SU-DHL-6 (cell line): ENCODE measurements around the gene ARHGEF39.

ENCODE experiments used
- H2AFZ ChIP-seq: fragments of 200-600 bp; sonication (generic); 2 replicates; pipeline ENCODE4 v1.6.1; 2014; ENCODE audit warnings: low read depth, mild to moderate bottlenecking, moderate library complexity, mixed read lengths, antibody characterized with exemption, low read length; ENCODE audit not compliant: severe bottlenecking
- H3F3A ChIP-seq: fragments of 200-600 bp; shearing (Covaris generic); 2 replicates; pipeline ENCODE4 v1.6.0; 2016; ENCODE audit warnings: antibody characterized with exemption, mild to moderate bottlenecking; ENCODE audit not compliant: insufficient read depth
- H3K27ac ChIP-seq: fragments of 200-600 bp; sonication (generic); 2 replicates; pipeline ENCODE4 v1.5.1; 2016; ENCODE audit warnings: low read depth, mild to moderate bottlenecking, low read length, moderate library complexity, mixed read lengths
- H3K27me3 ChIP-seq: fragments of 200-600 bp; sonication (generic), shearing (Covaris generic); 2 replicates; pipeline ENCODE4 v1.6.0; 2014; ENCODE audit warnings: mild to moderate bottlenecking, low read length
- H3K36me3 ChIP-seq: fragments of 200-600 bp; sonication (generic); 2 replicates; pipeline ENCODE4 v1.6.1; 2014; ENCODE audit warnings: mild to moderate bottlenecking, low read length, mixed read lengths
- H3K4me2 ChIP-seq: fragments of 300-600, 200-600 bp; shearing (Covaris generic), sonication (generic); 2 replicates; pipeline ENCODE4 v1.6.0; 2014; ENCODE audit warnings: low read length, low read depth, mild to moderate bottlenecking; ENCODE audit not compliant: poor library complexity, severe bottlenecking
- H3K4me3 ChIP-seq: fragments of 200-600 bp; sonication (generic); 2 replicates; pipeline ENCODE4 v1.5.1; 2014; ENCODE audit warnings: antibody characterized with exemption, low read length, mild to moderate bottlenecking, mixed read lengths; ENCODE audit not compliant: insufficient read depth, poor library complexity, severe bottlenecking
- H3K79me2 ChIP-seq: fragments of 200-600 bp; sonication (generic); 2 replicates; pipeline ENCODE4 v1.6.1; 2014; ENCODE audit warnings: mild to moderate bottlenecking, low read length, moderate library complexity; ENCODE audit not compliant: insufficient read depth
- H3K9ac ChIP-seq: fragments of 200-600 bp; sonication (generic); 2 replicates; pipeline ENCODE4 v1.7.0; 2014; ENCODE audit warnings: mild to moderate bottlenecking, low read length
- H3K9me2 ChIP-seq: fragments of 200-600 bp; sonication (generic); replicated peaks from 2 replicates; pipeline ENCODE4 v1.6.1; 2014; ENCODE audit warnings: low read length; ENCODE audit not compliant: insufficient read depth
- H3K9me3 ChIP-seq: fragments of 200-600 bp; sonication (generic); 2 replicates; pipeline ENCODE4 v1.6.1; 2014; ENCODE audit warnings: low read length, mixed read lengths; ENCODE audit not compliant: insufficient read depth
- H4K20me1 ChIP-seq: fragments of 200-600 bp; sonication (generic); 2 replicates; pipeline ENCODE4 v1.6.1; 2014; ENCODE audit warnings: low read depth, mild to moderate bottlenecking, antibody characterized with exemption, low read length, moderate library complexity, mixed read lengths
- EZH2phosphoT487 ChIP-seq: fragments of 200-600 bp; sonication (generic), shearing (Covaris generic); conservative IDR thresholded peaks from 2 replicates; pipeline ENCODE4 v1.6.1; 2018; ENCODE audit warnings: mild to moderate bottlenecking, antibody characterized with exemption, low read length, moderate library complexity, mixed read lengths
- TF ChIP-seq, protein P1 (sequence below): fragments of 200-600 bp; sonication (generic); IDR thresholded peaks from one replicate; pipeline ENCODE4 v1.5.1; 2017; ENCODE audit warnings: antibody characterized with exemption, mild to moderate bottlenecking, low read length, moderate library complexity; ENCODE audit not compliant: insufficient read depth, poor library complexity, severe bottlenecking

Gene ARHGEF39

DNA sequence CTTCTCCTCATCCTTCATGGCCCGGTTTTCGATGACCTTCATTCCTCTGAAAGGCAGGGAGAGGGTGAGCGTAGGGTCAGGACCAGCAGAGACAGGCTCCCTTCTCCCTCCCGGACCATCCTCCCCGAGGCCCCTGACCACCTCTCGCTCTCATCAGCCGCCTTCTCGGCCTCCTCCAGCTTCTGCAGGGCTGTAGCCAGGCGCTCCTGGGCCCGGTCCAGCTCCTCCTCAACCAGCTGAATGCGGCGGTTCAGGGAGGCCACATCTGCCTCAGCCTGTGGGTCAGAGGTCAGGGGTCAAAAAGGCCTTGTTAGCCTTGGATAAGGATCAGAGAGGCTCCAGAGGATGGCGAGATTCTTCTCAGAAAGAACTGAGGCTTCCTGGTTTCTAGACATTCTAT, 20.5 kb upstream of the ARHGEF39 start:
- Histone ChIP-seq H3K4me3 (no peak overlapping the region), H3K79me2 (no peaks in the 10 kb centered on the region), H2AFZ (no peak overlapping the region), H3K4me2 (no peak overlapping the region), H3K27me3 (no peaks in the 10 kb centered on the region), H3K9me3 (no peaks in the 10 kb centered on the region), H3K27ac (no peak overlapping the region), H4K20me1 (no peaks in the 10 kb centered on the region), H3K36me3 (no peaks in the 10 kb centered on the region), H3K9ac (no peak overlapping the region), H3K9me2 (no peaks in the 10 kb centered on the region), H3F3A (no peaks in the 10 kb centered on the region)
- no peak for TF ChIP-seq EZH2phosphoT487
- TF ChIP-seq, protein P1, sequence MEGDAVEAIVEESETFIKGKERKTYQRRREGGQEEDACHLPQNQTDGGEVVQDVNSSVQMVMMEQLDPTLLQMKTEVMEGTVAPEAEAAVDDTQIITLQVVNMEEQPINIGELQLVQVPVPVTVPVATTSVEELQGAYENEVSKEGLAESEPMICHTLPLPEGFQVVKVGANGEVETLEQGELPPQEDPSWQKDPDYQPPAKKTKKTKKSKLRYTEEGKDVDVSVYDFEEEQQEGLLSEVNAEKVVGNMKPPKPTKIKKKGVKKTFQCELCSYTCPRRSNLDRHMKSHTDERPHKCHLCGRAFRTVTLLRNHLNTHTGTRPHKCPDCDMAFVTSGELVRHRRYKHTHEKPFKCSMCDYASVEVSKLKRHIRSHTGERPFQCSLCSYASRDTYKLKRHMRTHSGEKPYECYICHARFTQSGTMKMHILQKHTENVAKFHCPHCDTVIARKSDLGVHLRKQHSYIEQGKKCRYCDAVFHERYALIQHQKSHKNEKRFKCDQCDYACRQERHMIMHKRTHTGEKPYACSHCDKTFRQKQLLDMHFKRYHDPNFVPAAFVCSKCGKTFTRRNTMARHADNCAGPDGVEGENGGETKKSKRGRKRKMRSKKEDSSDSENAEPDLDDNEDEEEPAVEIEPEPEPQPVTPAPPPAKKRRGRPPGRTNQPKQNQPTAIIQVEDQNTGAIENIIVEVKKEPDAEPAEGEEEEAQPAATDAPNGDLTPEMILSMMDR, result no peak

DNA sequence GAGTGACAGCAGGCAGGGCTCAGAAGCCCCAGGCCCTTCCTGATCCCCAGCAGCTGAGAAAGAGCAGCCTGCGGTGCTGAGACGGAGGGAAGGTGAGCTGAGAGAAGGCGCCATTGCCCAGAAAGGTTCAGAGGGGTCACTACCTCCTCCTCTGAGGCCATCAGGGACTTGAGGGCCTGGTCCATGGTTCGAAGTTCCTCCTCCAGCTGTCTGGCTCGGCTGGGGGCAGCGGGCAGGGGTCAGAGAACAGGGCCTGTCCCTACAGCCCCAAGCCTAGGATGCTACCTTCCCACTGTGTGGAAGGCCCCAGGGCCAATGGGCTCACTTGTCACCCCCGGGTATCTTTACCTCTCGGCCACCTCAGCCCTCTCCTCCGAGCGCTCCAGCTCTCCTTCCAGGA, 19.9 kb upstream of the ARHGEF39 start:
- Histone ChIP-seq H3K4me3 (no peak overlapping the region), H3K9ac (no peak overlapping the region), H3K27ac (no peak overlapping the region), H3K79me2 (no peaks in the 10 kb centered on the region), H3K9me3 (no peaks in the 10 kb centered on the region), H4K20me1 (no peaks in the 10 kb centered on the region), H3K9me2 (no peaks in the 10 kb centered on the region), H2AFZ (no peak overlapping the region), H3K27me3 (no peaks in the 10 kb centered on the region), H3K36me3 (no peaks in the 10 kb centered on the region), H3F3A (no peaks in the 10 kb centered on the region), H3K4me2 (no peak overlapping the region)
- TF ChIP-seq, protein P1, result no peak
- no peak for TF ChIP-seq EZH2phosphoT487

DNA sequence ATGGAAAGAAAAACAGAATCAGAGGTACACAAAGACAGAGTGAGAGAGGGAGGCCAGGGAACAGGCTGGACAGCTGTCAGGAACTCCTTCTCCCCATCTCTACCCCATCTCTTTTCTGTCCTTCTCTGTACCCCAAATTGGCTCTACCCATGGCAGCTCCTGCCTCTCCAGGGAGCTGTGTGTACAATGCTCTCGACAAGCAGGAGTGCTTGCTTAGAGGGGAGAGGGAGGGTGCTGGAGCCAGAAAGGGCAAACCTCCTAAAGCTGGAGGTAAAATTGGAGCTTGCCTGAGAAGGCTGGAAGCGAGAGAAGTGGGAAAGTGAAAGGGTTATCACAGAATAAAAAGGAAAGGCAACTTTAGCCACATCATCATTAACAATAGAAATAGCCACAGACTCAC, 18.3 kb upstream of the ARHGEF39 start:
- no peaks in the 10 kb centered on the region for H3F3A ChIP-seq
- H4K20me1 ChIP-seq, result no peaks in the 10 kb centered on the region
- H3K4me3 ChIP-seq, result no peak overlapping the region
- no peak overlapping the region for H3K27ac ChIP-seq
- no peaks in the 10 kb centered on the region for H3K9me2 ChIP-seq
- no peak overlapping the region for H3K4me2 ChIP-seq
- no peak overlapping the region for H3K9ac ChIP-seq
- H2AFZ ChIP-seq, result no peak overlapping the region
- no peaks in the 10 kb centered on the region for H3K9me3 ChIP-seq
- no peaks in the 10 kb centered on the region for H3K27me3 ChIP-seq
- TF ChIP-seq, protein P1, result no peak
- TF ChIP-seq EZH2phosphoT487, result no peak
- no peaks in the 10 kb centered on the region for H3K79me2 ChIP-seq
- H3K36me3 ChIP-seq, result no peaks in the 10 kb centered on the region
